Activated T-cell treated with anti-CD3 and anti-CD28 coated beads for 1 hour (primary cell): Measurements from ENCODE around the gene INSL3.
"Not testable (repeated sequence)": the region's sequence is repeated elsewhere in the genome, so short reads cannot be mapped to it uniquely, and the experiment has no call there.

Source experiments
- DNase-seq: peaks from one replicate; pipeline ENCODE4 v3.0.0-alpha.2; 2020; ENCODE audit warnings: low read depth

INSL3 gene

GRCh38 chr19:17812099-17812498 lies 9.2 kb downstream of the INSL3 start:
- DNase-seq = no peak

- no peak for DNase-seq
Measured at GRCh38 chr19:17811681-17812080, 9.6 kb downstream of the INSL3 start.

GRCh38 chr19:17811103-17811502 lies 10.2 kb downstream of the INSL3 start:
- DNase-seq = no peak

- DNase-seq = no peak
Measured at GRCh38 chr19:17807731-17808316, 13.5 kb downstream of the INSL3 start.

- no peak for DNase-seq
Measured at GRCh38 chr19:17806945-17807344, 14.4 kb downstream of the INSL3 start.

GRCh38 chr19:17805427-17805826 lies 15.9 kb downstream of the INSL3 start:
- DNase-seq = no peak

- no peak for DNase-seq
Measured at GRCh38 chr19:17803264-17803896, 17.9 kb downstream of the INSL3 start.

- no peak for DNase-seq
Measured at GRCh38 chr19:17802137-17802858, 19.0 kb downstream of the INSL3 start.

- DNase-seq = not testable (repeated sequence)
Measured at GRCh38 chr19:17798599-17798998, 22.7 kb downstream of the INSL3 start.

GRCh38 chr19:17797424-17798201 lies 23.7 kb downstream of the INSL3 start:
- DNase-seq = no peak

GRCh38 chr19:17796838-17797423 lies 24.4 kb downstream of the INSL3 start:
- no peak for DNase-seq

- no peak for DNase-seq
Measured at GRCh38 chr19:17796013-17796837, 25.1 kb downstream of the INSL3 start.

- no peak for DNase-seq
Measured at GRCh38 chr19:17795495-17795856, 25.8 kb downstream of the INSL3 start.

GRCh38 chr19:17794731-17795494 lies 26.4 kb downstream of the INSL3 start, which contains the start of gene B3GNT3:
Gene B3GNT3 (plus strand): TSS chr19:17795138. CDS start chr19:17807808, 12,670 bp downstream.
- no peak for DNase-seq

GRCh38 chr19:17794412-17794730 lies 26.9 kb downstream of the INSL3 start:
- no peak for DNase-seq

GRCh38 chr19:17790059-17790780 lies 31.1 kb downstream of the INSL3 start:
- DNase-seq = no peak

- no peak for DNase-seq
Measured at GRCh38 chr19:17788632-17789031, 32.7 kb downstream of the INSL3 start.

- DNase-seq = no peak
Measured at GRCh38 chr19:17787274-17787913, 33.9 kb downstream of the INSL3 start.

GRCh38 chr19:17784201-17785008 lies 36.9 kb downstream of the INSL3 start:
- peak; percentile 71 for DNase-seq
